Fibroblast of gingiva (primary cell): Measurements from ENCODE around the gene NTMT1.
"Not testable (repeated sequence)": the region's sequence is repeated elsewhere in the genome, so short reads cannot be mapped to it uniquely, and the experiment has no call there.

ENCODE experiments used
- DNase-seq: peaks from one replicate; pipeline ENCODE4 v3.0.0-alpha.2; 2011; ENCODE audit warnings: low read depth

NTMT1 gene, protein sequence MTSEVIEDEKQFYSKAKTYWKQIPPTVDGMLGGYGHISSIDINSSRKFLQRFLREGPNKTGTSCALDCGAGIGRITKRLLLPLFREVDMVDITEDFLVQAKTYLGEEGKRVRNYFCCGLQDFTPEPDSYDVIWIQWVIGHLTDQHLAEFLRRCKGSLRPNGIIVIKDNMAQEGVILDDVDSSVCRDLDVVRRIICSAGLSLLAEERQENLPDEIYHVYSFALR

DNA sequence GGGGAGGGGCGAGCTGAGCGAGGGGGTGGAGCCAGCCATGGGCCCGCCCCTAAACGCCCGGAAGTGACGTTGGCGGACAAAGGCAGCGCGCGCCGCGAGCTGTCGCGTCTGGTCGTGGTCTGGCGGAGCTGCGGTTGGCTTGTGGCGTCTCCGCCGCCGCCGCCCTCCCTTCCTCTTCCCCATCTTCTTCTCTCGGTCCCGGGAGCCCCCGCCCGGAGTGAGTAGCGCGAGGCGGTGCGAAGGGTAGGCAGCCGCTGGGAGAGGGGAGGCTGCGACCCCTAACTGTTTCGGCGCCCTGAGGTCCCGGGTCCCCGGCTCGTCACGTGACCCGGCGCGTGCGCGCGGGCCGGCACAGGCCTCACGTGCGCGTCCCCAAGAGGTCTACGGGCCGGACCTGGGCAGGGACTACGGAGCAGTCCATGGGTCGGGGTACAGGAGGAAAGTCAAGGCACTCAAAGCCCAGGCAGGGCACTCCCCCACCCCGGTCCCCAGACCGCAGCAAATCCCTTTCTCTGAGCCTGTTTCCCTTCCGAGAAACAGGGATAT is at the start of gene NTMT1:
Gene NTMT1, plus strand, starts transcription at position 85 of the 546 bp plus-strand sequence. CDS start 6,541 bp downstream, outside the sequence.
- DNase-seq = peak; percentile 76

DNA sequence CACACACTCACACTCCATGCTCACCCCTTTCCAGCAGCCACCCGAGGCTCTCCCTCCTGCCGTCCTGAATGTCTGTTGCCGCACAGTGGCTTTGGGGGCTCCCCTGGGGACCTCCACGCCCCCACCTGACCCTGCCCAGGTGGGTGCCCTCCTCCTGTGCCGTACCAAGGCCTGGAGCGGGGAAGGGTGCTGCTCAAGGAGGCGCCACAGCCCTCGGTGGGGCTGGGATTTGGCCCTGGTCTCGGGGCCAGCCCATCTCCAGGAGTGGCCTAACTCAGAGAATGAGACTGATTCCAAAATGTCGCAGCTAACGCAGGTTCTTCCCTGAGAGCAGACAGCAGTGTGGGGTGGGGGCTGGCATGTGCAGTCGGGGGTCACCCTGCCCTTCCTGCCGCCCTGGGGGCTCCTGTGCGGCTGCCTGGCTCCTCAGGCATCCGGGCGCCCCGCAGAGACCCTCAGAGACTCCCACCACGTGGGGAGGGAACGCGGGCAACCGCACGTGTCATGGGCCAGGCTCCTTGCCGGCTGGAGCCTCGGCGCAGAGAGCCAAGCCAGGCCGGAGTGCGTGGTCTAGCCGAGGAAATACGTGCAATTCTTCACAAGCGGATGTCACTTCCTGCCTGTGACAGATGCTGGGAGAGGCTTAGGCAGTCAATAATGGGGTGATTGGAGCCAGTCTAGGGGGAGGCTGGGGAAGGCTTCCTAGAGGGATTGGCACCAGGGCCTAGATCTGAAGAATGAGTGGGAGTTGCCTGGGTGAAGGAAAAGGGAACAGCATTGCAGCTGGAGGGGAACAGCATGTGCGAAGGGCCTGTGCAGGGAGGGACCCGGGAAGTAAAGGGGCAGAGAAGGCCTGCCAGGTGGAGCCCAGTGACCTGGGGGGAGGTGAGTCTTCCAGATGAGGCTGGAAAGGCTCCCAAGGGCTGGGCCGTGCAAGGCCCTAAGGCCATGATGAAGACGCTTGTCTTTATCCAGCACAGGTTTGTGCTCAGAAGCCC is 49.1 kb upstream of the NTMT1 start:
- DNase-seq = peak; percentile 22

- DNase-seq = no peak
Measured at GRCh38 chr9:129579294-129579693, 46.7 kb upstream of the NTMT1 start.

DNA sequence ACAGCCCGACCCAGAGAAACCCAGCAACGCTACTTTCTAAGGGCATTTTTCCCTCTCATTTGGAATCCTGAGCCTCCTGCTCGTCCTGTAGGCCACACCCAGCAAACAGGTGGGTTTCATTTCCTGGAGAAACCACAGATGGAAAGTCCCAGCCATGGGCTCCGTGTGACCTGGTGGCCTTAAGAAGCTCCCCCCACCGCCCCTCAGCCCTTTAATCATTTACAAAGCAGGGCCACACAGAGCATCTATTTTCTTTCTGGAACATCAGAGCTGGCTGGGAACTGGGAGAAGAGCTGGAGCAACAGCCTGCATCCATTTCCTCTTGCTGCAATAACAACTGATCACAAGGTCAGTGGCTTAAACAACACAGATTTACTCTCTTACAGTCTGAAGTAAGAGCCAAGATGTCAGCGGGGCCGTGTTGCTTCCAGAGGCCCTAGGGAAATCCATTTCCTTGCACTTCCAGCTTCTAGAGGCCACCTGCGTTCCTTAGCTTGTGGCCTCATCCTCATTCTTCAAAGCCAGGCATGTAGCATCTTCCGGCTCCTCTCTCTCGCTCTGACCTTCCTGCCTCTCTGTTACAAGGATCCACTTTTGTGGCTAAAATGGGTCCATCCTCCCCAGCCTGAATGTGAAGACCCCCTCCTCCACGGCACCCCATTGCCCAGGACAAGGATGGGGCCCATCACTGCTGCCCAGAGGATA is 45.6 kb upstream of the NTMT1 start:
- no peak for DNase-seq

DNA sequence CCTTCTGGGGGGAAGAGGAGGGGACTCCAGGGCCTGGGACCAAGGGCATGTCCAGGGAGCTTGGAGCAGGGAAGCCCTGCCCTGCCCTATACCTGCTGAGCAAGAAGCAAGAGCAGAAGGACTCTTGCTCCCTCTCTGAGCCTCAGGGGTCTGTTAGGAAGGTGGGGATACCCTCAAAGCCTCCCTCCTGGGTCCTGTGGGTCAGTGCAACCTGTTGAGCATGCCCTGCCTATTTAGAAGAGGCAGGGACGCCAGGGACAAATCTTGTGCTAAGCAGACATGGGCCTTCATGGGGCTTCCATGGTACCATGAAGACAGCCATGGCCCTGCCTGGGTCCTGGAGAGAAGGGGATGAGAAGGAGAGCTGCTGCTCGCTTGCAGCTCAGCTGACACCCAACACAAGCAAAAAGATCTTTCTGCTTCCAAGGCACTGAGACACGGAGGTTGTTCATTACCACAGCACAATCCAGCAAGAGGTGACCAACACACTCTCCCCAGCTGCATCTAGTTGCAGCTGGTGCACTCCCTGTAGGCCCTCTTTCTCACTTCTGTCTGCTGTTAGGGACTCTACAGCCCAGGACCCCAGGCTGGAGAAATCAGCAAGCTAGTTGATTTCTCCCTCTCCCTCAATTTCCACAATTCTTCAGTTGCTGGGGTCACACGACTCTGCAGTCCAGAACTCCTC is 44.3 kb upstream of the NTMT1 start:
- no peak for DNase-seq

GRCh38 chr9:129582855-129583254 is 43.1 kb upstream of the NTMT1 start:
- no peak for DNase-seq

DNA sequence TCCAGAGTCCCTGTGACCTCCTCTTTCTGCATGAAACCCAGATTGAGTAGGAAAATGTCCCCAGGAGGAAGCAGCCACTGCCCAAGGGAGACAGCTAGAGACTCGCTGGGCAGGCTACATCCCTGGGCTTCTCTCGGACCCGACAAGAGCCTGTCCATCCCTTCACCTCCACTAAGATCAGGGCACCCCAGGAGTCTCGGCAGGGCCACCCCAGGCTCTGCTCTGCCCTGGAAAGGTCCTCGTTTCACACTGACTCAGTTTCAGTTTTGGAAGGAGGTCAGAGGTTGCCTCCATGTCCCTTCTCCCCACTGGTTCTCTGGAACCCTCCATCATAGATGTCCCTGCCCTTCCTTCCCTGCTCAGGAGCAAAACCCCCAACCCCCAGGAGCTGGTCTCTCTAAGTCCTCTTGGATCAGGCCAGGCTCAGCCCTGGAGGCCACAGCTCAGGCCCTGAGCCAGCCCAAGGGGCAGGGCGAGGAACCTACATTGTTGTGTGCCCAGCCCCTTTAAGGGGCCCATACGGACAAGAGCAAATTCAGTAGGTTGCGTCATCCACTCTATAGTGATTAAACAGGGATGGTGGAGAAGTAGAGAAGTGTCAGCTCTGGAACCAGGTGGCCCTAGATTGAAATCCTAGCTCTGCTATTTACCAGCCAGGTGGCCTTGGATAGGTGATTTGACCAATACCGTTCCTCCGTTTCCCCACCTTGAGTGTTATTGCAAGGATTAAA is 42.5 kb upstream of the NTMT1 start:
- no peak for DNase-seq

GRCh38 chr9:129584136-129584535 is 41.8 kb upstream of the NTMT1 start:
- DNase-seq = peak; percentile 84

DNA sequence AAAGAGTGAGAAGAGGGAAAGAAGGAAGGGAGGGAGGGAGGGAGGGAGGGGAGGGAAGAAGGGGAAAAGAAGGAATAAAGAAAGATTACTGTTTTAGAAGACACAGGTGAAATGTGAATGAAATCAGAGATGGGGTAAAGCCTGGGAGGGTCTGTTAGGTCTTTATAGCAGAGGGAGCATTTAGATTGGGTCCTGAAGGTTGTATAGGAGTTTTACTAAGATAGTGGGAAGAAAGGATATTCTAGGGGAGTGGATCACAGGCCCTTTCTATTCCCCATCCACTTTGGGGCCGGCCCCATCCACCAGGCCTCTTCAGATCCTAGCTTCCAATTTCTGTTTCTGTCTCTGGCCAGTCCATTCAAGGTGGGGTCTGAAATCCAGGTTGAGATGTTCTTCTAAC is 40.6 kb upstream of the NTMT1 start:
- DNase-seq = no peak

GRCh38 chr9:129586245-129586644 is 39.7 kb upstream of the NTMT1 start:
- no peak for DNase-seq

DNA sequence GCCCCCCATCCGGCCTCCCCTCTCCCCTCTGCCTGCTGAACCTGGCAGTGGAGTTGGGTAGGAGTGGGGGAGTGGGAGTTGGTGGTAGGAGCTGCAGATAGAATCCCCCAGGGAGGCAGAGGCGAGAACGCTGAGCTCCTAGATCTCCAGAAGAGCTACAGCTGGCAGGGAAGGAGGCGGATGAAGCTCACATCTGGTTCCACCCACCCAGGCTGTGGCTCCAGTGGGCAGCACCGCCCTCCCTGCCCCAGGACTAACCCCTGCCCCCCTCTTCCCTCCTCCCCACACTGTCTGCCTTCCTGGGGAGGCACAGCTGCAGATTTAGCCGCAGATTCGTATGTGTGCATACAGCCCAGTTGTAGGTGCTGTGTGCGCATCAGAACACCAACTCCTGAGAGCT is 39.3 kb upstream of the NTMT1 start:
- DNase-seq = no peak

GRCh38 chr9:129587487-129588262 is 38.3 kb upstream of the NTMT1 start:
- DNase-seq = peak; percentile 77

DNA sequence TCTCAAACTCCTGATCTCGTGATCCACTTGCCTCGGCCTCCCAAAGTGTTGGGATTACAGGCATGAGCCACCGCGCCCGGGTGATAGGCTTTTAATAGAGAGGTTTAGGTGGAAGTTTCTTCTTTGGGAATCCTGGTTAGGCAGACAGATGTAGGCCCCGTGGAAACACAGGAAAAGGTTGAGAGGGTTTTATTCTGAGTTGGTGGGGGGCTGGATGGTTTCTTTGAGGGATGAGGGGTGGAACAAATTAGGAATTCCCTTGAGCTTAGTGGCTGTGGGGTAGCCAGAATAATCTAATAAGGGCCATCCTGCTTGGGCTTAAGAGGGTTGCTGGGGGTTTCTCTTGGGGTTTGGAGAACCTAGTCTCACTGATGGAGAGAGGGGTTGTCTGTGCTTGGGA is 35.5 kb upstream of the NTMT1 start:
- DNase-seq = no peak

DNA sequence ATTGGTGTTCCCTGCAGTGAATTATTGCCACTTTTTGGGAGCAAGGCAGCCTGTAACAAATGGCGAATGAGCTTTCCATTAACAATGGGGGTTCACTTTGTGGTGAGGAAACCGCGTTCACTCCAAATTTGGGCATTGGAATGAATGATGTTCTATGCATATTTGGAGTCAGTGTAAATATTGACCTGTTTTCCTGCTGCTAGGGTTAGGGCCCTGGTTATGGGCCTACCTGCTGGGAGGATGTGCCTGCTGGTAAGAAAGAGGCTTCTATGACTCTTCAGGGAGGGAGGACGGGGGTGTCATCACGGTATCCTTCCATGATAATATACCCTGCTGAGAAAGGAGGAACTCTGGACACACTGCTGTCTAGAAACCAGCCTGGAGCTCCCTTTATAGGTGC is 34.0 kb upstream of the NTMT1 start:
- no peak for DNase-seq

GRCh38 chr9:129592790-129593189 is 33.2 kb upstream of the NTMT1 start:
- DNase-seq = not testable (repeated sequence)

- DNase-seq = no peak
Measured at GRCh38 chr9:129594632-129595031, 31.3 kb upstream of the NTMT1 start.

DNA sequence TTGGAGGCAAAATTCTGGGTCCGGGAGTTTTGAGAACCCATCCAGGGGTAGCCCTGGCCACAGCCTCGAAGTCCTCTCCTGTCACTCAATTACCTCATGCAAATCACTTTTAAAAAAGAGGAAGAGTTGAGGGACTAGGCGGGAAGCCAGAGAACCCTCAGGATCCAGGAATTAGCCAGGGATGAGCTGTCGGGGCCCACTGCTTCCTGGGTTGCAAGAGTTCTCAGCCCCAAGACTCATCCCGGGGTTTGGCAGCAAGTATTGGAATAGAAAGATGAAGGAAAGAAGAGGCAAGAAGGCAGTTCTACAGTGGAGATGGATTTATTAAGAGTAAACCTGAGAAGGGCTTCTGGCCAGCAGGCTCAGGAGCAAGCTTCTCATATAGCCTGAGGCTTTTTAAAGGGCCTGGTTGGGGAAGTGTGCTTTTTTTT is 30.6 kb upstream of the NTMT1 start:
- DNase-seq = no peak

- no peak for DNase-seq
Measured at GRCh38 chr9:129595903-129596540, 29.9 kb upstream of the NTMT1 start.

- DNase-seq = peak; percentile 76
Measured at GRCh38 chr9:129596541-129597331, 29.2 kb upstream of the NTMT1 start.
